GM23338 (cell line): ENCODE measurements around the gene TACC3. TPM values are rescaled to one million over a fixed set of nuclear protein-coding genes. Genes with fewer than 3 reads are reported as not detected.

Source experiments
- ATAC-seq: fragments of 200-7000 bp; cut with Tn5 transposase; 3 replicates; pipeline ENCODE4 v1.9.1; 2020
- DNase-seq: peaks from one replicate; pipeline ENCODE4 v3.0.0-alpha.2; 2015; ENCODE audit warnings: low spot score
- H2AFZ ChIP-seq: fragments of 200-600 bp; sonication (generic); 2 replicates; pipeline ENCODE4 v1.8.0; 2016; ENCODE audit warnings: antibody characterized with exemption, mild to moderate bottlenecking, moderate library complexity
- H3F3A ChIP-seq: fragments of 200-600 bp; sonication (generic); replicated peaks from 2 replicates; pipeline ENCODE4 v1.8.0; 2017; ENCODE audit warnings: antibody characterized with exemption, mixed run types, low read depth
- H3K27ac ChIP-seq: fragments of 200-600 bp; sonication (generic); 2 replicates; pipeline ENCODE4 v1.6.1; 2016; ENCODE audit warnings: low read depth
- H3K27me3 ChIP-seq: fragments of 200-600 bp; sonication (generic); 2 replicates; pipeline ENCODE4 v1.8.0; 2016; ENCODE audit warnings: mild to moderate bottlenecking, mixed run types, moderate library complexity; ENCODE audit not compliant: insufficient read depth
- H3K36me3 ChIP-seq: fragments of 200-600 bp; sonication (generic); 2 replicates; pipeline ENCODE4 v1.8.0; 2016; ENCODE audit warnings: mild to moderate bottlenecking; ENCODE audit not compliant: insufficient read depth
- H3K4me1 ChIP-seq: fragments of 200-600 bp; sonication (generic); 2 replicates; pipeline ENCODE4 v1.8.0; 2016; ENCODE audit warnings: mild to moderate bottlenecking, moderate library complexity; ENCODE audit not compliant: insufficient read depth
- H3K4me2 ChIP-seq: fragments of 200-600 bp; sonication (generic); 2 replicates; pipeline ENCODE4 v1.7.1; 2017; ENCODE audit warnings: mixed run types
- H3K4me3 ChIP-seq: fragments of 200-600 bp; sonication (generic); 2 replicates; pipeline ENCODE4 v1.6.1; 2016; ENCODE audit warnings: mixed run types
- H3K79me2 ChIP-seq: fragments of 200-600 bp; sonication (generic); replicated peaks from 2 replicates; pipeline ENCODE4 v1.8.0; 2017; ENCODE audit warnings: mild to moderate bottlenecking; ENCODE audit not compliant: insufficient read depth
- H3K9me2 ChIP-seq: fragments of 200-600 bp; sonication (generic); 2 replicates; pipeline ENCODE4 v1.8.0; 2017; ENCODE audit not compliant: insufficient read depth
- H4K20me1 ChIP-seq: fragments of 200-600 bp; sonication (generic); replicated peaks from 2 replicates; pipeline ENCODE4 v1.8.0; 2017; ENCODE audit warnings: mild to moderate bottlenecking; ENCODE audit not compliant: insufficient read depth
- H3K27ac Mint-ChIP-seq: 2 replicates; pipeline ENCODE4 v1.8.0; 2020; ENCODE audit warnings: inconsistent platforms, mild to moderate bottlenecking, moderate library complexity, mixed read lengths
- H3K27me3 Mint-ChIP-seq: 3 replicates; pipeline ENCODE4 v1.8.0; 2022; ENCODE audit warnings: low read depth, mild to moderate bottlenecking, moderate library complexity, mixed read lengths, inconsistent platforms; ENCODE audit not compliant: insufficient read depth, poor library complexity
- H3K36me3 Mint-ChIP-seq: 3 replicates; pipeline ENCODE4 v1.8.0; 2021; ENCODE audit warnings: low read depth, mild to moderate bottlenecking, inconsistent platforms, moderate library complexity, mixed read lengths
- H3K4me1 Mint-ChIP-seq: 3 replicates; pipeline ENCODE4 v1.8.0; 2020; ENCODE audit warnings: mild to moderate bottlenecking, inconsistent platforms, mixed read lengths
- H3K4me3 Mint-ChIP-seq: 3 replicates; pipeline ENCODE4 v1.8.0; 2021; ENCODE audit warnings: moderate library complexity, mild to moderate bottlenecking, inconsistent platforms, mixed read lengths
- H3K9me3 Mint-ChIP-seq: 3 replicates; pipeline ENCODE4 v1.8.0; 2020; ENCODE audit warnings: moderate library complexity, mild to moderate bottlenecking, inconsistent platforms, mixed read lengths
- CREB1 ChIP-seq: fragments of 250-450 bp; sonication (Bioruptor Pico); IDR thresholded peaks from 2 replicates; pipeline ENCODE4 v1.5.0; 2020; ENCODE audit warnings: low read depth, mild to moderate bottlenecking, moderate library complexity
- EZH2 ChIP-seq: fragments of 200-600 bp; sonication (generic); IDR thresholded peaks from one replicate; pipeline ENCODE4 v1.8.0; 2017; ENCODE audit warnings: antibody characterized with exemption, mild to moderate bottlenecking, low read depth; ENCODE audit not compliant: unreplicated experiment
- EZH2phosphoT487 ChIP-seq: fragments of 200-600 bp; sonication (generic); IDR thresholded peaks from one replicate; pipeline ENCODE4 v1.8.1; 2018; ENCODE audit warnings: antibody characterized with exemption; ENCODE audit not compliant: unreplicated experiment
- JUNB ChIP-seq: IDR thresholded peaks from one replicate; pipeline ENCODE4 v1.6.1; 2016; ENCODE audit warnings: antibody characterized with exemption; ENCODE audit not compliant: unreplicated experiment
- NANOG ChIP-seq: IDR thresholded peaks from 2 replicates; pipeline ENCODE4 v1.6.1; 2016; ENCODE audit warnings: antibody characterized with exemption, borderline replicate concordance
- POLR2AphosphoS5 ChIP-seq: IDR thresholded peaks from 2 replicates; pipeline ENCODE4 v1.6.1; 2016; ENCODE audit warnings: antibody characterized with exemption, low read depth
- REST ChIP-seq: IDR thresholded peaks from one replicate; pipeline ENCODE4 v1.6.1; 2018; ENCODE audit warnings: antibody characterized with exemption; ENCODE audit not compliant: unreplicated experiment
- STAT1 ChIP-seq: IDR thresholded peaks from one replicate; pipeline ENCODE4 v1.6.1; 2016; ENCODE audit warnings: antibody characterized with exemption; ENCODE audit not compliant: unreplicated experiment
- ZNF114 ChIP-seq: fragments of 250-450 bp; sonication (Bioruptor Pico); IDR thresholded peaks from 2 replicates; pipeline ENCODE4 v1.5.0; 2020; ENCODE audit warnings: mild to moderate bottlenecking, moderate library complexity
- ZNF331 ChIP-seq: fragments of 250-450 bp; sonication (Bioruptor Pico); IDR thresholded peaks from 2 replicates; pipeline ENCODE4 v1.5.0; 2020; ENCODE audit warnings: low read depth, mild to moderate bottlenecking, moderate library complexity
- ZNF462 ChIP-seq: fragments of 250-450 bp; sonication (Bioruptor Pico); IDR thresholded peaks from 2 replicates; pipeline ENCODE4 v1.5.0; 2020; ENCODE audit warnings: mild to moderate bottlenecking, moderate library complexity
- polyA plus RNA-seq: library from polyadenylated mRNA; unstranded; fragments of >200 nt; fragmentation: Nextera tagmentation; extraction: Ambion mirVana; gene quantifications from 2 replicates; pipeline ENCODE4 v1.2.1, GENCODE V29; 2016
- total RNA-seq: library from RNA; depleted of rRNA; stranded (reverse); fragments of >200 nt; shearing (Covaris generic); gene quantifications from 2 replicates; pipeline ENCODE4 v1.2.3, GENCODE V29; 2014
- TF ChIP-seq, protein P1 (sequence below): IDR thresholded peaks from 2 replicates; pipeline ENCODE4 v1.6.1; 2016; ENCODE audit warnings: antibody characterized with exemption
- TF ChIP-seq, protein P2 (sequence below), 2 experiments: fragments of 200-600 bp in 1 of 2; sonication (generic) in 1 of 2; conservative IDR thresholded peaks; 2 replicates each; pipeline versions ENCODE4 v1.5.1 to v1.6.1; 2016 to 2017; ENCODE audit warnings: antibody characterized with exemption in 2 of 2, low read depth in 2 of 2, mild to moderate bottlenecking in 2 of 2, moderate library complexity in 1 of 2

Gene TACC3
- total and polyA plus RNA-seq, 2 experiments from 2014 or later: 120 TPM

DNA sequence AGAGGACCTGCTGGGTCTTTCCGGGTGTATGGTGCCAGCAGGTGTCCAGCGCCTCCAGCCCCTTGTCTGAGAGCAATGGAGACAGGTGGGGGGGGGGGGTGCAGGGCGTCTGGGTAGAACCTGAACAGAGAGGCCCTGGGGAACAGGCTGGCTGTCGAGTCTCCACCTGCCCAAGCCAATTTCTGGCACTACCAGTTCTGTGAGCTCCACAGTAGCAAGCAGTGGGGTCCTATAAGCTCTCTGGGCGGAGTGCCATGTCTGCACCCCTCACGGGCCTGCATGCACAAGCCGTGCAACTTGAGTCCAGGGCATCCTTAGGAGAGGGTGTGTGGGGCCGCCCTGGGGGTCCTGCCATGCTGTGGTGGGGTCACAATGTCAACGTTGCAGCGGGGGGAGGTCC is 61.7 kb downstream of the TACC3 start:
- Histone ChIP-seq H3K4me3 (no peak overlapping the region), H3K36me3 (no peaks in the 10 kb centered on the region), H3K27ac (no peak overlapping the region), H2AFZ (no peak overlapping the region), H3K79me2 (no peaks in the 10 kb centered on the region), H3K9me2 (no peaks in the 10 kb centered on the region), H3K4me2 (no peak overlapping the region), H3F3A (0 out of 2 replicates have a peak, but pooled peaks cover 3% of the 10 kb centered on the region), H3K4me1 (peaks cover 6% of the 10 kb centered on the region; the same call in 1 of the 2 replicates), H3K27me3 (no peaks in the 10 kb centered on the region), H4K20me1 (no peaks in the 10 kb centered on the region)
- TF ChIP-seq ZNF462 (CRISPR knock-in tag) (no peak), EZH2 (no peak), EZH2phosphoT487 (no peak), ZNF114 (CRISPR knock-in tag) (no peak), JUNB (no peak), STAT1 (no peak), NANOG (no peak), CREB1 (CRISPR knock-in tag) (no peak), ZNF331 (CRISPR knock-in tag) (no peak), POLR2AphosphoS5 (no peak), REST (no peak)
- TF ChIP-seq, protein P1, sequence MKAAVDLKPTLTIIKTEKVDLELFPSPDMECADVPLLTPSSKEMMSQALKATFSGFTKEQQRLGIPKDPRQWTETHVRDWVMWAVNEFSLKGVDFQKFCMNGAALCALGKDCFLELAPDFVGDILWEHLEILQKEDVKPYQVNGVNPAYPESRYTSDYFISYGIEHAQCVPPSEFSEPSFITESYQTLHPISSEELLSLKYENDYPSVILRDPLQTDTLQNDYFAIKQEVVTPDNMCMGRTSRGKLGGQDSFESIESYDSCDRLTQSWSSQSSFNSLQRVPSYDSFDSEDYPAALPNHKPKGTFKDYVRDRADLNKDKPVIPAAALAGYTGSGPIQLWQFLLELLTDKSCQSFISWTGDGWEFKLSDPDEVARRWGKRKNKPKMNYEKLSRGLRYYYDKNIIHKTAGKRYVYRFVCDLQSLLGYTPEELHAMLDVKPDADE: no peak
- TF ChIP-seq, protein P2, sequence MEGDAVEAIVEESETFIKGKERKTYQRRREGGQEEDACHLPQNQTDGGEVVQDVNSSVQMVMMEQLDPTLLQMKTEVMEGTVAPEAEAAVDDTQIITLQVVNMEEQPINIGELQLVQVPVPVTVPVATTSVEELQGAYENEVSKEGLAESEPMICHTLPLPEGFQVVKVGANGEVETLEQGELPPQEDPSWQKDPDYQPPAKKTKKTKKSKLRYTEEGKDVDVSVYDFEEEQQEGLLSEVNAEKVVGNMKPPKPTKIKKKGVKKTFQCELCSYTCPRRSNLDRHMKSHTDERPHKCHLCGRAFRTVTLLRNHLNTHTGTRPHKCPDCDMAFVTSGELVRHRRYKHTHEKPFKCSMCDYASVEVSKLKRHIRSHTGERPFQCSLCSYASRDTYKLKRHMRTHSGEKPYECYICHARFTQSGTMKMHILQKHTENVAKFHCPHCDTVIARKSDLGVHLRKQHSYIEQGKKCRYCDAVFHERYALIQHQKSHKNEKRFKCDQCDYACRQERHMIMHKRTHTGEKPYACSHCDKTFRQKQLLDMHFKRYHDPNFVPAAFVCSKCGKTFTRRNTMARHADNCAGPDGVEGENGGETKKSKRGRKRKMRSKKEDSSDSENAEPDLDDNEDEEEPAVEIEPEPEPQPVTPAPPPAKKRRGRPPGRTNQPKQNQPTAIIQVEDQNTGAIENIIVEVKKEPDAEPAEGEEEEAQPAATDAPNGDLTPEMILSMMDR (conservative IDR thresholded peaks at IDR 0.05; ENCODE audit: low read depth in 2 of 2): no peak
- Mint-ChIP-seq H3K4me1 (peaks cover 7% of the 10 kb centered on the region; the same call in 1 of the 3 replicates), H3K27me3 (peaks cover 12% of the 10 kb centered on the region), H3K9me3 (no peaks in the 10 kb centered on the region), H3K27ac (no peak overlapping the region), H3K4me3 (no peak overlapping the region), H3K36me3 (no peaks in the 10 kb centered on the region)
- DNase-seq (no peak), ATAC-seq (no peak)
